Fibroblast of villous mesenchyme (primary cell): Measurements from ENCODE around the gene CYTH4. TPM values are rescaled to one million over a fixed set of nuclear protein-coding genes. Genes with fewer than 3 reads are reported as not detected.
A peak's percentile ranks its signal among the peaks of the same experiment; 100 is the strongest.

Source experiments
- DNase-seq: peaks from one replicate; pipeline ENCODE4 v3.0.0-alpha.2; 2010; ENCODE audit warnings: low read depth
- H3K4me3 ChIP-seq: 2 replicates; pipeline ENCODE4 v1.5.1; 2011; ENCODE audit warnings: low read depth, mild to moderate bottlenecking, low read length
- total RNA-seq: library from RNA; depleted of rRNA; stranded (reverse); fragments of >200 nt; gene quantifications from 2 replicates; pipeline ENCODE4 v1.2.3, GENCODE V29; 2012
- TF ChIP-seq, protein P1 (sequence below): IDR thresholded peaks from 2 replicates; pipeline ENCODE4 v1.5.1; 2012; ENCODE audit warnings: low read depth, mild to moderate bottlenecking, low read length; ENCODE audit not compliant: insufficient read depth

Gene CYTH4
- total RNA-seq, 1 donor, result under 0.01 TPM

DNA sequence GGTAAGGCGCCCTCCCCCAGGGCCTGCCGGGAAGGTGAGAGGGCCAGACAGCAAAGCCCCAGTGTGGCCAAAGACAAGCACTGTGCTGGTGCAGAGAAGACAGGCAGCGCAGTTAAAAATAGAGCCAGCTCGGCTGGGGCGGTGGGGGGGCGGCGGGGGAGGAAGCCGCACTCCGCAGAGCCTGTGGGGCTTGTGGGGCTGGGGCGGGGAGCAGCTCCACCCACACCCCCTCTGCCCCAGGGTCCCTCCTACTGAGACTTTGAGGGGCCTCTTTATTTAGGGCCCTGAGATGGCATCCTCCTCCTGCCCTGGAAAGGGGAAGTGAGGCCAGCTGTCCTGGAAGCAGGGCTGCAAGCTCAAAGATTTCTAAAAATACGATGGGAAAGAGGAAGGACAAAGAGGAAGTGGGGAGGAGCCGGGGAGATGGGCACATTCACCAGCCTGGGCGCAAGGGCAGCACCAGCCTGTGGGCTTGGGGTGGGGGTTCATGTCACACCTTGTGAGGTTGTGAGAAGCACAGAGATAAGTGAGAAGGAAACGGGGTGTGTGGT is 2.6 kb downstream of the CYTH4 start:
- TF ChIP-seq, protein P1, sequence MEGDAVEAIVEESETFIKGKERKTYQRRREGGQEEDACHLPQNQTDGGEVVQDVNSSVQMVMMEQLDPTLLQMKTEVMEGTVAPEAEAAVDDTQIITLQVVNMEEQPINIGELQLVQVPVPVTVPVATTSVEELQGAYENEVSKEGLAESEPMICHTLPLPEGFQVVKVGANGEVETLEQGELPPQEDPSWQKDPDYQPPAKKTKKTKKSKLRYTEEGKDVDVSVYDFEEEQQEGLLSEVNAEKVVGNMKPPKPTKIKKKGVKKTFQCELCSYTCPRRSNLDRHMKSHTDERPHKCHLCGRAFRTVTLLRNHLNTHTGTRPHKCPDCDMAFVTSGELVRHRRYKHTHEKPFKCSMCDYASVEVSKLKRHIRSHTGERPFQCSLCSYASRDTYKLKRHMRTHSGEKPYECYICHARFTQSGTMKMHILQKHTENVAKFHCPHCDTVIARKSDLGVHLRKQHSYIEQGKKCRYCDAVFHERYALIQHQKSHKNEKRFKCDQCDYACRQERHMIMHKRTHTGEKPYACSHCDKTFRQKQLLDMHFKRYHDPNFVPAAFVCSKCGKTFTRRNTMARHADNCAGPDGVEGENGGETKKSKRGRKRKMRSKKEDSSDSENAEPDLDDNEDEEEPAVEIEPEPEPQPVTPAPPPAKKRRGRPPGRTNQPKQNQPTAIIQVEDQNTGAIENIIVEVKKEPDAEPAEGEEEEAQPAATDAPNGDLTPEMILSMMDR, result no peak
- DNase-seq, result no peak
- H3K4me3 ChIP-seq, result no peak overlapping the region

DNA sequence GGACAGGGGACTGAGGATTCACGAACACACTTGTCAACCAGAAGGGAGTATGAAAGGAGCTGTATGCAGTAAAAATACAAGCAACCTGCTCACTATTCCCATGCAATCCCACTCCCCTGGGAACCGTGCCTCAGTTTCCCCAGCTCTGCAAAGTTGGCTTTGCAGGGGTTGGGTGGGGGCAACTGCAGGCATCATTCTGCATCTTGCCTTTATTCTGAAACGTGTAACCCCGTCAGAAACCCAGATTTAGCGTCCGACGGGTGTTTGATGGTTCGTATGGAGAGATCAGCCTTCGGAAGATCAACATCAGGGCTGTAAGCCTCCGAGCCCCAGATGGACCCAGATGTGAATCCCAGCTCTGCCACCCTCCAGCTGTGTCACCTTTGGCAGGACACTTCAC is 3.6 kb downstream of the CYTH4 start:
- DNase-seq, result no peak
- no peak overlapping the region for H3K4me3 ChIP-seq
- TF ChIP-seq, protein P1, result no peak

DNA sequence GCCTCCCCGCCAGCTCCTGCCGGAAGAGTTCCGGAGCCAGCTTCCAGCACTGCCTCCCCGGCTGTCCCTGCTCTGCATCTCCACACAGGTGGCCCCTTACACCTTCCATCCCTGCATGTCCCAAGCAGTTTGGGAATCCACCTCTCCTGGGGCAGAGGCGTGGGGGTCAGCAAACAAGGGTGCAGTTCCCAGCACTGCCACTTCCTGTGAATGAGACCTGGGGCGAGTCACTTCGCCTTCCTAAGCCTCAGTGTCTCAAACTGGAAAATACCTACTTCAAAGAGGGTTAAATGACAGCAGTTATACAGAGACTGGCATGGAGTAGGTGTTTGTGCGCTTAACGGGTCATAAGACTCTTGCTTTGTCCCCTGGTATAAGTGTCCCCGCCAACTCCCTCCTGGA is 5.2 kb downstream of the CYTH4 start:
- DNase-seq, result no peak
- TF ChIP-seq, protein P1, result no peak
- no peak overlapping the region for H3K4me3 ChIP-seq

DNA sequence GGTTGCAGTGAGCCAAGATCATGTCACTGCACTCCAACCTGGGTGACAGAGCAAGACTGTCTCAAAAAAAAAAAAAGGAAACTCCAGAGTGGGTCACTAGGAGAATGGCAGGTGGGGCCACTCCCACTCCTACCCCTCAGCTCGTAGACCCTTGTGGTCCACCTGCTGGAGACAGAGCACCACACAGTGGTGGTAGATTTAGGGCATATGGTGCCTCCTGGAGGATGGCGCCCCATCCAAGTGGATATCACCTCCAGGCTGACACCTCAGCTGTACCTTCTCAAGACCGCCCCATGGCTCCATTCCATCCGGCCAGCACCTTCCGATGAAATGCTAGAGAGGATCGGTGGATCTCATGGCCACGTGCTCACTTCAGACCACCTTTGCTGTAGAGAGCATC is 6.2 kb downstream of the CYTH4 start:
- no peak for DNase-seq
- TF ChIP-seq, protein P1, result no peak
- no peak overlapping the region for H3K4me3 ChIP-seq

DNA sequence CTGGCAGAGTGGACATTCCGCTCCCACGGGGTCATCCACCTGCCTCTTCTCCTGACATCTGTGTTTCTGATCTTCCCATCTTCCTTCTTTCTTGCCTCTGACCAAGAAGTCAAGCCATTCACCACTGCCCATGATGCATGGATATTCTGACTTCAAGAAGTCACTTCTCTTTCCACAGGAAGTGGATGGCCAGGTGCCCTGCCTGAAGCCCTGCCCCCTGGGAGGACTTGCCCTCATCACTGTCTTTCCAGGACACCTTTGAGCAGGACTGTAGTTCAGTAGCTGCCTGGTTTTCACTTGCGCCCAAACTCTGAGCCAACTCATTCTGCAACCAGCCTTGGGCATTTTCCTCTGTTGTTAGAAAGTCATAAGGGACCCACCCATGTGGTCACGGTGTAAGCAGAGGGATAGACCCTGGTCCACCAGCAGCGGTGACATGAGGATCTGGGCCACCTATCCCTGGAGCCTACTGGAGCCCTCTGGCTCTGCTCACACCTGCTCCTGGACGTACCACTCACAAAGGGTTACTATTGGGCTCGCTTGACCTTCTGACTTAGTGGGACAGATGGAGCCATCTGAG is 6.9 kb downstream of the CYTH4 start:
- TF ChIP-seq, protein P1, result no peak
- no peak overlapping the region for H3K4me3 ChIP-seq
- no peak for DNase-seq

DNA sequence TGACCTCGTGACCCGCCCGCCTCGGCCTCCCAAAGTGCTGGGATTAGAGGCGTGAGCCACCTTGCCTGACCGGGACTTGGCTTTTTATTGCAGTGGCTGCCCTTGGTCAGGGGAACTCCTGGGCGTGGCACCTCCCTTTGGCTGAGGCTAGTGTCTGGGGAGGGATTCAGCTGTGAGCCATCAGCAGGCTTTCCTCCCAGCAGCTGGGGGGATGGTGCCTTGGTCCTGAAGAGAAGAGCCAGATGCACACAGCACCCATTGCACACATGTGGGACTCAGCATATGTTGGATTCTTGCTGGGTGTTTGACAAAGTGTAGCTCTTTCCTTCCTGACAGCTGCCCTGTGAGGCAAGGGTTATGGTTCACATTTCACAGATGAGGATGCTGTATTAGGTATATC is 8.4 kb downstream of the CYTH4 start:
- DNase-seq, result peak; percentile 82

More for the DNA sequence above, 8.4 kb downstream of the CYTH4 start:
- H3K4me3 ChIP-seq, result no peak overlapping the region
- TF ChIP-seq, protein P1, result no peak
